Activated naive CD8-positive, alpha-beta T cell treated with anti-CD3 and anti-CD28 coated beads, Interleukin-2, amount 50 U/mL, for 24 hours (primary cell): ENCODE results near the gene PODXL.

Source experiments
- ATAC-seq: fragments of 150-1000 bp; cut with Tn5 transposase; one replicate; pipeline ENCODE4 v1.10.0; 2021
- DNase-seq: peaks from one replicate; pipeline ENCODE4 v3.0.0; 2021
- H3K27ac Mint-ChIP-seq: one replicate; pipeline ENCODE4 v1.8.0; 2021; ENCODE audit warnings: mild to moderate bottlenecking, mixed read lengths
- H3K27me3 Mint-ChIP-seq: one replicate; pipeline ENCODE4 v1.8.0; 2021; ENCODE audit warnings: mixed read lengths
- H3K36me3 Mint-ChIP-seq: one replicate; pipeline ENCODE4 v1.8.0; 2021; ENCODE audit warnings: low read depth, mixed read lengths
- H3K4me1 Mint-ChIP-seq: one replicate; pipeline ENCODE4 v1.8.0; 2021; ENCODE audit warnings: mixed read lengths
- H3K4me3 Mint-ChIP-seq: one replicate; pipeline ENCODE4 v1.8.0; 2021; ENCODE audit warnings: mild to moderate bottlenecking, moderate library complexity, mixed read lengths
- H3K9me3 Mint-ChIP-seq: one replicate; pipeline ENCODE4 v1.8.0; 2021; ENCODE audit warnings: mixed read lengths

Gene PODXL

GRCh38 chr7:131502810-131503508 is 53.5 kb downstream of the PODXL start:
- Mint-ChIP-seq H3K36me3 (no peaks in the 10 kb centered on the region), H3K4me3 (no peak overlapping the region), H3K4me1 (peaks cover 36% of the 10 kb centered on the region), H3K27ac (no peak overlapping the region), H3K9me3 (no peaks in the 10 kb centered on the region), H3K27me3 (no peaks in the 10 kb centered on the region)
- no peak for DNase-seq
- ATAC-seq = no peak

DNA sequence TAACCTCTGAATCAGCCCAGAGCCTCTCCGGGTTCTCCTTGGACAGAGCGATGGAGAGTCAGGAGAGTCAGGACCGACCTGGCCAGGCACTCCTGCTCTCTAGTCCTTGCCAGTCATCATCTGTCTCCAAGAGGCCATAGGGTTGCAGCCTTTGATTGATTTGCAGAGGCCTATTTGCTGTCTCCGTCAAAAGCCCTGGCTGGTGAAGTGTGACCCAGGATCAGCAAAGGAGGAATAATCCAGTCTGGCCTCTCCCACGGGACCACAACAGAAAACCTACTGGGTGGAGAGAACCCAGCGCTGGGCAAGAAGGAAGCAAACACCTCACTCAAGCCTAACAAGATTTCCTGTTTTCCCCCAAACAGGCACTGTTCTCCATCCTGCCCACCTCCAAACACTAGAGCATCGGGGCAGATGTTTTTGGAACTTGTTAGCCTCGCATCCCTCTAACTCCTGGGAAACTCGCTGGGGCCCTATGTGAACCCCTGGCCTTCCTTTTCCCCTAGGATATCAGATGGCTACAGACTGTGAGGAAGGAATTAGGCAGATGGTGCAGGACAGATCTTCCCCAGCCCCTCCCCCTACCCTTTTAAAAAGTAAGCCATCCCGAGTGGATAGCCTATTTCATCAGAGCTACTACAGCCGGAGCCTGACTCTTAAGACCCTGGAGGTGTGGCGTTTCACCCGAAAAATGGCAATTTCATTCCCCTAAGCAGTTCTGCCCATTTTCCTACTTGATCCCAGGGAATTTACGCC is 54.3 kb downstream of the PODXL start:
- no peak for DNase-seq
- H3K4me1 Mint-ChIP-seq = peaks cover 36% of the 10 kb centered on the region
- no peak for ATAC-seq
- no peak overlapping the region for H3K4me3 Mint-ChIP-seq
- H3K27me3 Mint-ChIP-seq = no peaks in the 10 kb centered on the region
- no peaks in the 10 kb centered on the region for H3K36me3 Mint-ChIP-seq
- H3K27ac Mint-ChIP-seq = no peak overlapping the region
- no peaks in the 10 kb centered on the region for H3K9me3 Mint-ChIP-seq

- Mint-ChIP-seq H3K27me3 (no peaks in the 10 kb centered on the region), H3K36me3 (peaks cover 2% of the 10 kb centered on the region), H3K4me3 (no peak overlapping the region), H3K4me1 (peaks cover 36% of the 10 kb centered on the region), H3K9me3 (no peaks in the 10 kb centered on the region), H3K27ac (no peak overlapping the region)
- DNase-seq (no peak), ATAC-seq (peak; percentile 92)
Measured at GRCh38 chr7:131501422-131501821, 55.0 kb downstream of the PODXL start.

GRCh38 chr7:131500357-131500756 is 56.1 kb downstream of the PODXL start:
- ATAC-seq = no peak
- Mint-ChIP-seq H3K4me3 (no peak overlapping the region), H3K4me1 (peaks cover 36% of the 10 kb centered on the region), H3K27ac (no peak overlapping the region), H3K36me3 (peaks cover 4% of the 10 kb centered on the region), H3K27me3 (no peaks in the 10 kb centered on the region), H3K9me3 (no peaks in the 10 kb centered on the region)
- DNase-seq = no peak

- H3K36me3 Mint-ChIP-seq = peaks cover 4% of the 10 kb centered on the region
- ATAC-seq (no peak), DNase-seq (no peak)
- H3K9me3 Mint-ChIP-seq = no peaks in the 10 kb centered on the region
- no peak overlapping the region for H3K4me3 Mint-ChIP-seq
- H3K4me1 Mint-ChIP-seq = peaks cover 34% of the 10 kb centered on the region
- no peaks in the 10 kb centered on the region for H3K27me3 Mint-ChIP-seq
- no peak overlapping the region for H3K27ac Mint-ChIP-seq
Measured at GRCh38 chr7:131499801-131500200, 56.6 kb downstream of the PODXL start.

DNA sequence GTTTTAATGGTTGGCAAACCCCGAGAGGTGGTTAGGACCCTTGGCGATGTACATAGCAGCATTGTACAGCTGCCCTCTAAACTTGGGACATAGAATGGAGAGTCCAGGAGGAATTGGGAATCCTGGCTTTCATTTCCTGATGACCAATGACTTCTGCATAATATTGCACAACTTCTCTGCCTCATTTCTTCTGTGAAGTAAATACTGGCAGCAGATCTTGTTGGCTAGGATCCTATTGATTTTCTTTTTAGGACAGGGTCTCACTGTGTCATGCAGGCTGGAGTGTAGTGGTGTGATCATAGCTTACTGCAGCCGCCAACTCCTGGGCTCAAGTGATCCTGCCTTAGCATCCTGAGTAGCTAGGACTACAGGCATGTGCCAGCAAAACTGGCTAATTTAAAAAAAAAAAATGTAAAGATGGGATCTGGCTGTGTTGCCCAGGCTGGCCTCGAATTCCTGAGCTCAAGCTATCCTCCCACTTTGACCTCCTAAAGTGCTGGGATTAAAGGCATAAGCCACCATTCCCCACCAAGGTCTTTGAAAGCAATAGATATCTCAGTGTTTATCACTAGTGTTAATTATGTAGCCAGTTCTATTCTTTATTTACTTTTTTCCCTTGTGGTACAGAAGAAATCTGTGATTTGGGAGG is 58.1 kb downstream of the PODXL start:
- H3K4me1 Mint-ChIP-seq = peaks cover 30% of the 10 kb centered on the region
- no peak for ATAC-seq

GRCh38 chr7:131497454-131497853 is 59.0 kb downstream of the PODXL start:
- ATAC-seq = no peak
- H3K4me3 Mint-ChIP-seq = no peak overlapping the region
- H3K4me1 Mint-ChIP-seq = peaks cover 21% of the 10 kb centered on the region
- no peaks in the 10 kb centered on the region for H3K27me3 Mint-ChIP-seq
- DNase-seq = no peak
- peaks cover 4% of the 10 kb centered on the region for H3K36me3 Mint-ChIP-seq
- no peaks in the 10 kb centered on the region for H3K9me3 Mint-ChIP-seq
- no peak overlapping the region for H3K27ac Mint-ChIP-seq

More for the DNA sequence above, 58.1 kb downstream of the PODXL start:
- no peak overlapping the region for H3K4me3 Mint-ChIP-seq
- no peak for DNase-seq
- no peaks in the 10 kb centered on the region for H3K27me3 Mint-ChIP-seq
- no peaks in the 10 kb centered on the region for H3K9me3 Mint-ChIP-seq
- H3K36me3 Mint-ChIP-seq = peaks cover 4% of the 10 kb centered on the region
- no peak overlapping the region for H3K27ac Mint-ChIP-seq

DNA sequence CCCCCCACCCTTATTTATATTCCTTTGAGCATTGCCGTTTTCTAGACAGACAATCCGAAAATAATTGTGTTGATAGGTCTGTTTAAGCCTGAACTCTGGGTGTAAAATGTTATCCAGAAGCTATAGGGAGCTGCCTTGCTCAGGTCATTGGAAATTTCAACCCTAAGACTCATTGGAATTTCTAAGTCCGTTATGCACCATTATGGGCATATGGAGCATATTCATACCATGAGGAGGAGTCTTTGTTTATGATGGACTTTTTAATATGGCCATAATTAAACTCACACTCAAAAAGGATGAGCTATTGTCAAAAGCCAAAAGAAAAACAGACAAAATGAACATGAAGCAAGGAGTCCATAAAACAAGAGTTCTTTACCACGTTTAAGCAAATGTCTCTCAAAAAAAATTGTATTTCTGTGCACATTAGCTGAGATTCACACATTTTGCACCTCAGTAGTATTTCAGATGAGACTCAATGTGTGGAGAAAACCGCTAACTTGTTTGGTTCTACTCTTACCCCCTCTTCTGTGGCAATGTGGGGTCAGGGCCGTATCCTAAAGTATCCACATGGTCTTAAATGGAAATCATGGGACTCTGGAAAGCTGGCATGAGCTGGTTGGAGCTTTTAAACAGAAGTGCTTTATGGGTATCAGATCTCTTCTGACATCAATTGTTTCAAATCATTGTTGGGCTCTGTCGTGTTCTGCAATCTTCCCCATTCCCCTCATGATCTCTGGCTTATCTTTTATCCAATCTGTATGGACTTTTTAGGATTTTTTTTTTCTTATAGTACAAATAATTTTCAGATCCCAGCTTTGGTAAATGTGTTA is 60.5 kb downstream of the PODXL start:
- H3K4me1 Mint-ChIP-seq = peaks cover 7% of the 10 kb centered on the region

DNA sequence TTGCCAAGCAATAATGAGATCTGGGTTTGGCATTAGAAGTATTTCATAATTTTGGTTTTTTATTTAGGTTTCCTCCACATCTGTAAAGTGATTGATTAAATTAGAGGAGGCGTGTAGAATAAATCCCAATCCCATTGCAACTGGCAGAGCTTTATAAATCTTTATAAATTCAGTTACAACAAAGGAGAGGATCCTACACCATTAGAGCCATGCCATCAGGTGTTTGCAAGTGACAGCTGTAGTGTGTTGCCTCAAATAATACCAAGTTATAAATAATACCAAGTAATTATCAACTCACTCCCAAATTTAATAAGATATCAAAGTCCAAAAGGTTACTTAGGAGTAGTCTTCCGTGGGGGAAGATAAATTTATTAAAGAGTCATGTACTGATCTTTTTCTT is 62.2 kb downstream of the PODXL start:
- Mint-ChIP-seq H3K9me3 (no peaks in the 10 kb centered on the region), H3K36me3 (peaks cover 4% of the 10 kb centered on the region), H3K27me3 (no peaks in the 10 kb centered on the region), H3K27ac (no peak overlapping the region), H3K4me3 (no peak overlapping the region), H3K4me1 (no peaks in the 10 kb centered on the region)
- DNase-seq (no peak), ATAC-seq (no peak)

More for the DNA sequence above, 60.5 kb downstream of the PODXL start:
- Mint-ChIP-seq H3K36me3 (peaks cover 4% of the 10 kb centered on the region), H3K27ac (no peak overlapping the region), H3K27me3 (no peaks in the 10 kb centered on the region), H3K9me3 (no peaks in the 10 kb centered on the region), H3K4me3 (no peak overlapping the region)
- DNase-seq = no peak
- ATAC-seq = no peak

DNA sequence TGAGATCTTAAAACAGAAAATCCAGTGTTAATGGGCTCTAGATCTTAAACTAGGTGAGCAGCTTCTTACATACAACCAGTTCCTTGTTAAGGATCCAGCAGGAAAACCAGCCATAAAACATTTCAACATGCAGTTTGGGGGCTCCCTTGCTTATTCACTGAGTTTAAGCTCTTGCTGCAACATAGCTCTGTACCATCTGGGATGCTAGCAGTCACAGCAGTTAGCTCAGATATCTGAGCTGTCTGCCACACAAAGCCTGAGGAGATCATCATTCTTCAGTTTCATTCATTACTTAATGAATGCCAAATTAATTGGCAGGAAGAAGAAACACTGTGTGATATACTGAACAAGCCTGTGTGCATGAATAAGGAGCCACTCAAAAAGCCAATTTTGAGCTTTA is 62.8 kb downstream of the PODXL start:
- Mint-ChIP-seq H3K36me3 (peaks cover 4% of the 10 kb centered on the region), H3K4me1 (no peaks in the 10 kb centered on the region), H3K9me3 (no peaks in the 10 kb centered on the region), H3K27me3 (no peaks in the 10 kb centered on the region), H3K4me3 (no peak overlapping the region), H3K27ac (no peak overlapping the region)
- ATAC-seq = no peak
- DNase-seq = no peak

- Mint-ChIP-seq H3K27me3 (no peaks in the 10 kb centered on the region), H3K9me3 (no peaks in the 10 kb centered on the region), H3K4me1 (no peaks in the 10 kb centered on the region), H3K4me3 (no peak overlapping the region), H3K36me3 (peaks cover 4% of the 10 kb centered on the region), H3K27ac (no peak overlapping the region)
- no peak for DNase-seq
- ATAC-seq = no peak
Measured at GRCh38 chr7:131493081-131493480, 63.3 kb downstream of the PODXL start.

DNA sequence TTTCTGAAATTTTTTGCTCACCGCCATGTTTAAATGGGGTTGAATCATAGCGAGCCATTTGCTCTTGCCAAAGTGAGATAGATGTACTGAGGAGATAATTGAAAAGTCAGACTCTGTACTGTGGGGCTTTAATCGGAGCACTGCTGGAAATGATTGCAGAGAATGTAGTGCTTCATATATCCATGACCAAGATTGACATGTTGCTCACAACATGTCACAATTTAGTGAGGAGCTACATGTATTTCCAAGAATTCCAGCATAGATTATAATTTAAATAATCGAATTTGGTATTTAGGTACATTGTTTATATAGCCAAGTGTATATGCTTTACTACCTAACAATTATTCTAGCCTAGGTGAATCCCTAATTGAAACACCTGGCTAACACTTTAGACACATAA is 66.5 kb downstream of the PODXL start:
- Mint-ChIP-seq H3K4me1 (no peaks in the 10 kb centered on the region), H3K27ac (no peak overlapping the region), H3K27me3 (no peaks in the 10 kb centered on the region), H3K4me3 (no peak overlapping the region), H3K9me3 (no peaks in the 10 kb centered on the region), H3K36me3 (peaks cover 4% of the 10 kb centered on the region)
- DNase-seq (no peak), ATAC-seq (no peak)

DNA sequence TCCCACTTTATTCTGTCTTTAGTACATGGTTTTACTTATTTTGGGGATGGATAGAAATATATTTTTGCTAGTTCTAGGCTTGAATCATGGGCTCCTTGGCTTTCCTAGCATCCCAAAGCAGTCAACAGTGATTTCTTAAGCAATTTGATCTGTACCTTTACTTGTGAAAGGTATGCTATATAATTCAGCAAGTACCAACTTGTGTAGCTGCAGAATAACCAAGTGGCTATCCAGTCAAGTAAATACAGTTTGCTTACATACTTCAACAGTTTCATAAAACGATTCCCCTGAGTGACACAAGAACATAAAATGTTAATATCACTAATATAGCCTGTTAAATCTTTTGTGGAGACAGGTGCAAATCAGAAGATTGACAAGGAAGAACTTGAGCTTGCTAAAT is 67.2 kb downstream of the PODXL start:
- H3K9me3 Mint-ChIP-seq = no peaks in the 10 kb centered on the region
- H3K27ac Mint-ChIP-seq = no peak overlapping the region
- no peaks in the 10 kb centered on the region for H3K27me3 Mint-ChIP-seq
- H3K4me3 Mint-ChIP-seq = no peak overlapping the region
- no peak for DNase-seq
- ATAC-seq = no peak
- H3K4me1 Mint-ChIP-seq = no peaks in the 10 kb centered on the region
- peaks cover 4% of the 10 kb centered on the region for H3K36me3 Mint-ChIP-seq

- Mint-ChIP-seq H3K36me3 (peaks cover 4% of the 10 kb centered on the region), H3K27me3 (no peaks in the 10 kb centered on the region), H3K9me3 (no peaks in the 10 kb centered on the region), H3K27ac (no peak overlapping the region), H3K4me1 (no peaks in the 10 kb centered on the region), H3K4me3 (no peak overlapping the region)
- DNase-seq (no peak), ATAC-seq (no peak)
Measured at GRCh38 chr7:131488361-131488760, 68.1 kb downstream of the PODXL start.
